ENCODE measurements around the gene ABR. TPM values are rescaled to one million over a fixed set of nuclear protein-coding genes. Genes with fewer than 3 reads are reported as not detected.
"Not testable (repeated sequence)": the region's sequence is repeated elsewhere in the genome, so short reads cannot be mapped to it uniquely, and the experiment has no call there.

Gene ABR
- total RNA-seq, 4 donors from 2014 or later = 35.4 to 192 (median 138) TPM

DNA sequence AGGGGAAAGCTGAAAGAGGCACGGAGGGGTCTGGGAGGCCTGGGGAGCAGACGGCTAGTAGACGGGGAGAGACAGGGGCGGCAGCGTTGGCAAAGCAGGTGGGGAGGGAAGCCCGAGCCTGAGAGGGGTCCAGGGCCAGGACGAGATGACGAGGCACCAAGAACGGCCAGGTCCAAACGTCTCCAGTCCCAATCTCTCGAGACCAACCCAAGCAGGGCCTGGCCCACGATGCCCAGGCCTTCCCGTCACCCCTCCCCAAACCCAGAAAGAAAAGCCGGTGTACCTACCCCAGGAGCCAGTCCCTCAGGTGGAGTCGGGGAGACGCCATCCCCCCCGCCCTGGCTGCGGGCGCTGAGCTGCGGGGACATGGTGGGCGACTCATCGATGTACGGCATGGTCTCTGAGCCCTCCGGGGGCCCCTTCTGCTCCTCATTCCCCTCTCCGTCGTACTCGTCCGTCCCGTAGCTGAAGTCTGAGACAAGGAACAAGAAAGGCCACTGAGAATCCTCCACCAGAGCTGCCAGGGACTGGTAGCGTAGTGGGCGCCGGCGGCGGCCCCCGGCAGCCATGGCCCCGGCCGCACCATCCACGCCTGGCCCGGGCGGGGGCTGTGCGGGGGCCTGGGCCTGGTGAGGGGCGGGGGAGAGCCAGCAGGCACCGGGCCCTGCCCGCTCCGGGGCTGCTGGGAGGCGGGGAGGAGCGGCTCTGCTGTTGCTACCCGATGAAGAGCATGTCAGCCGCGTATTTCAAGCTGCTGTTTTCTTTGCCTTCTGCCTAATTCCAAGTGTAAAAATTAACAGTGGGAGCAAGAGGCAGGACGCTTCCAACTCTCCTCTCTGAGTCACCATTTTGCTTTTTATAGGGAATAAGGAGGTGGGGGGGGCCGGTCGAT lies 54.6 kb downstream of the ABR start:
- DNase-seq = peak in 1 of 2 donors; percentile 54
- Histone ChIP-seq H3K27me3 (no peaks in the 10 kb centered on the region), H3K27ac (peak overlapping the region; percentile 65 to 68), H3K9me3 (no peaks in the 10 kb centered on the region), H3K36me3 (no peaks in the 10 kb centered on the region), H3K4me1 (peaks cover 0 to 11% of the 10 kb centered on the region in 2 donors), H3K4me3 (peak overlapping the region in 1 of 2 donors; percentile 31)
- intact Hi-C loops (cut with DNase I; ENCODE audit: low total_unique reads) = no loop called here
- no peak for TF ChIP-seq POLR2A (IDR thresholded peaks at IDR 0.05)
- no peak for TF ChIP-seq CTCF (IDR thresholded peaks at IDR 0.05)

DNA sequence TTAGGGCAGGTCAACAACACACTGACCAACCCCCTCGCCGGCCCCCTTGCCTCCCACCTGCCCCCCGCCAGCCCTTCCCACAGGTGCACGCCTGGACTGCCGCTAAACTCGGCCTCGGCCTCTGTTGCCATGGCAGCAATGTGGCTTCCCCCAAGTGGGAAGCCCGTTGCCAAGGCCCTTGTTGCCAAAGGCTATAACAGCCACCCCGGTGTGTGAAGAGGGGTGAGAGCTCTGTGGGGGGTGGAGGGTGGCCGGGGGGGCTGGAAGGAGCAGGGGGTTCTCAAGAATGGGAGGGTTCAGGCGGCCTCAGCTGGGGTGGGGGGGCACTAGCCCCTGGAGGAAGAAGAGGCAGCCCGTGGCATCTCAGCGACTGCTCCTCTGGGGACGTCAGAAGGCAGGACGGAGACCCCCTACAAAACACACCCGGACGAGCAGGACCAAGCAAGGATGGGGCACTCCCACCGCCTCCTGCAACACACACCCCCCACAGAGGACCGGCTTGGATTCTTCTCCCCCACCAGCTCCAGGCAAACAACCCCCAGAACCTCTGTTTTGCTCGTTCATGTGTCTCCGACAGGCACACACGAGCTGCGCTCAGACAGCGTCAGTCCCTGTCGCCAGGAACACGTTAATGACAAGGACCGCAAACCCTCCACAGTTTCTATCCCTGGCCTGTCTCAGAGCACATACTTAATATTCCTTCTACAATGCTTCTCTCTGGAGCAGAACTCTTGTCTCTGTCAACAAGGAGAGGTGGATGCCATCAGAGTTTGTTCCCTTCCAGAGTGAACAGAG lies 55.7 kb downstream of the ABR start:
- Histone ChIP-seq H3K36me3 (no peaks in the 10 kb centered on the region), H3K4me3 (no peak overlapping the region), H3K27ac (peak overlapping the region in 1 of 2 donors; percentile 65), H3K9me3 (no peaks in the 10 kb centered on the region), H3K27me3 (no peaks in the 10 kb centered on the region), H3K4me1 (peaks cover 0 to 11% of the 10 kb centered on the region in 2 donors)
- intact Hi-C loops (cut with DNase I; ENCODE audit: low total_unique reads) = loop anchor here (2.0 kb wide), 1 partner anchor 63 kb away; no protein-coding TSS in a partner anchor
- TF ChIP-seq POLR2A (IDR thresholded peaks at IDR 0.05) = no peak
- TF ChIP-seq CTCF (IDR thresholded peaks at IDR 0.05) = no peak
- no peak for DNase-seq

GRCh38 chr17:1123393-1123831 lies 56.4 kb downstream of the ABR start:
- H3K4me3 ChIP-seq = no peak overlapping the region
- intact Hi-C loops (cut with DNase I; ENCODE audit: low total_unique reads) = loop anchor here (2.0 kb wide), 1 partner anchor 63 kb away; no protein-coding TSS in a partner anchor
- TF ChIP-seq CTCF (IDR thresholded peaks at IDR 0.05) (no peak), POLR2A (IDR thresholded peaks at IDR 0.05) (no peak)

GRCh38 chr17:1122533-1123392 lies 57.0 kb downstream of the ABR start:
- intact Hi-C loops (cut with DNase I; ENCODE audit: low total_unique reads) = loop anchor here (2.0 kb wide), 1 partner anchor 64 kb away; no protein-coding TSS in a partner anchor
- Histone ChIP-seq H3K4me1 (peaks cover 0 to 11% of the 10 kb centered on the region in 2 donors), H3K4me3 (no peak overlapping the region), H3K9me3 (no peaks in the 10 kb centered on the region), H3K36me3 (no peaks in the 10 kb centered on the region), H3K27me3 (no peaks in the 10 kb centered on the region), H3K27ac (peak overlapping the region; percentile 47 to 65)
- DNase-seq = peak; percentile 87 to 90
- no peak for TF ChIP-seq POLR2A (IDR thresholded peaks at IDR 0.05)
- TF ChIP-seq CTCF (IDR thresholded peaks at IDR 0.05) = peak; percentile 92 to 94 (median 92)

More at GRCh38 chr17:1123393-1123831, 56.4 kb downstream of the ABR start:
- Histone ChIP-seq H3K27ac (peak overlapping the region; percentile 47 to 65), H3K27me3 (no peaks in the 10 kb centered on the region), H3K9me3 (no peaks in the 10 kb centered on the region), H3K4me1 (peaks cover 0 to 11% of the 10 kb centered on the region in 2 donors), H3K36me3 (no peaks in the 10 kb centered on the region)
- no peak for DNase-seq

DNA sequence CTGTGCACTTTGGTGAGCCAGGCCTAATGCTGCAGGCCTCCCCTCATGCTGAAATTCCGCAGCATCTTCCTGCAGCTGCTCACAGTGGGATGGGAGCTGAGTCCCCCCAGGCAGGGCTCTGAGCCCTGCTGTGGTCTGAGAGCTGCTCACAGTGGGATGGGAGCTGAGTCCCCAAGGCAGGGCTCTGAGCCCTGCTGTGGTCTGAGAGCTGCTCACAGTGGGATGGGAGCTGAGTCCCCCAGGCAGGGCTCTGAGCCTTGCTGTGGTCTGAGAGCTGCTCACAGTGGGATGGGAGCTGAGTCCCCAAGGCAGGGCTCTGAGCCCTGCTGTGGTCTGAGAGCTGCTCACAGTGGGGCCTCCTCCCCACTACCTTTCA lies 58.4 kb downstream of the ABR start:
- intact Hi-C loops (cut with DNase I; ENCODE audit: low total_unique reads); H3K27ac ChIP-seq; H3K36me3 ChIP-seq; DNase-seq; H3K4me3 ChIP-seq; H3K27me3 ChIP-seq; H3K9me3 ChIP-seq: not testable (repeated sequence)
- H3K4me1 ChIP-seq = peaks cover 0 to 11% of the 10 kb centered on the region in 2 donors
